Adipocyte (in vitro differentiated cells): ENCODE measurements around the gene TEAD1.

Experiments used
- DNase-seq: peaks from one replicate; pipeline ENCODE4 v3.0.0-alpha.2; 2015; ENCODE audit warnings: low read depth
- H3K27me3 ChIP-seq: replicated peaks from 2 replicates; pipeline ENCODE4 v1.7.0; 2013; ENCODE audit warnings: mild to moderate bottlenecking, low read length, moderate library complexity; ENCODE audit not compliant: control insufficient read depth, insufficient read depth
- H3K36me3 ChIP-seq: 2 replicates; pipeline ENCODE4 v1.7.0; 2013; ENCODE audit warnings: low read length, mild to moderate bottlenecking, moderate library complexity; ENCODE audit not compliant: control insufficient read depth, insufficient read depth, severe bottlenecking
- H3K4me1 ChIP-seq: 2 replicates; pipeline ENCODE4 v1.7.0; 2013; ENCODE audit warnings: mild to moderate bottlenecking, low read length, moderate library complexity; ENCODE audit not compliant: control insufficient read depth, insufficient read depth
- H3K4me3 ChIP-seq: 2 replicates; pipeline ENCODE4 v1.7.0; 2013; ENCODE audit warnings: mild to moderate bottlenecking, low read length, moderate library complexity
- H3K9ac ChIP-seq: 2 replicates; pipeline ENCODE4 v1.7.0; 2013; ENCODE audit warnings: mild to moderate bottlenecking, low read length, moderate library complexity
- H3K9me3 ChIP-seq: 2 replicates; pipeline ENCODE4 v1.7.0; 2013; ENCODE audit warnings: mild to moderate bottlenecking, low read length, moderate library complexity; ENCODE audit not compliant: control insufficient read depth

Gene TEAD1

DNA sequence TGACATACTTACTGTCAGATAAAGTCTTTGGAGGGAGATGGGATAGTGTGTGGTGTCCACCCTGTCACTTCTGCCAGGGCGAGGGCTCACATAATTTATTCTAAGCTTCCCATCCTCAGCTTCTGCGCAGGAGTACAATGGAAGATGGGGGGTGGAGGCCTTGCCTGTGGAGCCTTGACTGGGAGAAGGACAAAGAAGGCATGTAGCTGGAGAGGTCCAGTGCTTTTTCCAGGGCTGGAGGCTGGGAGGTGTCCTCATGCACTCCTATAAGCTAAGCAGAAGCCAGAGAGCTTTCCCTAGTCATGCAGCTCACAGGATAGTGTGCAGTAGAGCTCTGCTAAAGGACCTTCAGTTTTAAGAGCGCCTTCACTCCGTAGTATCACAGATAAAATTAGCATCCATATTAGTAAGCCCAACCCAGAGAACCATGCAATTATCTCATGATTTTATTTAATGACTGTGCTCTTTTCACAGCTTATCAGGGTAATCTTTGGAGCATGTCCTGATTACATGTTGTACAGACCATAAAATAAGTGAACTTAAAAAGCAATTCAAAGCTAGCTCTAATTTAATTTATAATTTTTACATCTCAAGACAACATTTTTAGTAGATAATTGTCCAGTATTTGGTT is 148.3 kb downstream of the TEAD1 start:
- Histone ChIP-seq H3K4me3 (no peak overlapping the region), H3K9ac (no peak overlapping the region), H3K27me3 (no peaks in the 10 kb centered on the region), H3K36me3 (no peaks in the 10 kb centered on the region), H3K4me1 (peaks cover 26% of the 10 kb centered on the region), H3K9me3 (no peaks in the 10 kb centered on the region)
- no peak for DNase-seq

DNA sequence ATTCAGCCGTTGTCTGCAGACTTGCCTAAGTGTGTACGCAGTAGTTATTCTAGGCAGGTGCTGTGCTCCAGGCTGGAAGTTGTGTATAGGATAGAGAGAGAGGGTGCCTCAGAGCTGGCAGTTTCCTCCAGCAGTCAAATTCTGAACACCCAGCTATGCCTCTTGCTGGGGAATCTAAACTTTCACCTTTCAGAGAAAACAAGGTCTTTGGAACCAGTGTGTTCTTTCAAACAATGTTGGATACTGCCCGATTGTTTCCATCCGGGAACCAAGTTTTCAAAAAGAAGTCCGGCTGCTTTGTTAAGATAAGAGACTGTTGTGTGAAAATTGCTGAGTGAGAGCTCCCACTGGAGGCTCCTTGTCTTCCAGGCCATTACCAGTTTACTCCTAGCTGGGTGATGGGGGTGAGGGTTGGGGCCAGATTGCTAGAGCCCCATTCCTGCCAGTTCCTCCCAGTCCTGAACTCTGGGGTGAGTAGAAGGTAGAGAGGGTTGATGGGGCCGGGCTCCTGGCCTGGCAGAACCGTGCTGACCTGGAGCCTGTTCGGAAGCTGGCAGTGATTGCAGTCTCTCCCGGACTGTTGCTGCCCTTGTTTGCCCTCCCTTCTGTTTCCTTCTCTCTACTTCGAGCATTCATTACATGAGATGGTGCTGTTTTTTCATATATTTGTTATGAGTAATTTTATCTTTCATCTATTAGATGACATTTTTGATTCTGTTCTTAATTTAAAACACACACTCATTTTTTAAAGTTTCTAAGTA is 150.2 kb downstream of the TEAD1 start:
- no peaks in the 10 kb centered on the region for H3K9me3 ChIP-seq
- no peak overlapping the region for H3K4me3 ChIP-seq
- H3K4me1 ChIP-seq: peaks cover 23% of the 10 kb centered on the region
- no peaks in the 10 kb centered on the region for H3K27me3 ChIP-seq
- no peak for DNase-seq
- no peak overlapping the region for H3K9ac ChIP-seq
- H3K36me3 ChIP-seq: no peaks in the 10 kb centered on the region

DNA sequence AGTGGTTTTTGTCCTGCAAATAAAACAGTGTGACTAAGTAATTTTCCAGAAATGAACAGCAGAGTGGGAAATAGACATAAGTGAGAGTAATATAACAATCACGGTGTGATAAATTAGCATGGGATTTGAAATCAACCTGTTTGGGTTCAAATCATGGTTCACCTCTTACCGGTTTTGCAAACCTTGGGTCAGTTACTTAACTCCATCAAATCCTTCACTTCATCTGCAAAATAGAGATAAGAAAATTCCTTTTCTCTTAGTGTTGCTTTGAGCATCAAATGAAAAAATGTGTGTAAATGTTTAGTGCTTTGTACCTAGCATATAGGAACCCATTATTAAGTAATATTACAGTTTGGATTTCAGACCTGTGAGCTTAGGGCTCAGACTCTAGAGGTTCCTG is 152.2 kb downstream of the TEAD1 start:
- H3K9me3 ChIP-seq: no peaks in the 10 kb centered on the region
- peaks cover 20% of the 10 kb centered on the region for H3K4me1 ChIP-seq

DNA sequence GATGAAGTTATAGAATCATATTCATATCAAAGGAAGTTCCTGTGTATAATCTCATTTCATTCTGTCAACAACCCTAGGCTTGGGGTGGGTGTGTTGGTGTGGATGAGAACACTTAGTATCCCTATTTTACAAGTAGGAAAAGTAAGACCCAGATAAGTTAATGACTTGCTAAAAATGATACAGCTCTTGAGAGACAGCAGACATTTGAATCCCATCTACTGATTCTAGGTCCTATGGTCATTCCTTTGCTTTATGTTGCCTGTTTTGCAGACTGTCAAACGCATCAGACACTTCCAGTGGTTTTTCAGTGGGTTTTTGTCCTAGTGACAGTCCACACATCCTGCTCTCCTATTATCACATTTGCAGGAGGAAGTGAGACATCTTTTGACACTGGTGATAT is 153.1 kb downstream of the TEAD1 start:
- peaks cover 20% of the 10 kb centered on the region for H3K4me1 ChIP-seq

More for the DNA sequence above, 152.2 kb downstream of the TEAD1 start:
- no peak overlapping the region for H3K4me3 ChIP-seq
- no peak for DNase-seq
- H3K36me3 ChIP-seq: no peaks in the 10 kb centered on the region
- no peak overlapping the region for H3K9ac ChIP-seq
- H3K27me3 ChIP-seq: no peaks in the 10 kb centered on the region

DNA sequence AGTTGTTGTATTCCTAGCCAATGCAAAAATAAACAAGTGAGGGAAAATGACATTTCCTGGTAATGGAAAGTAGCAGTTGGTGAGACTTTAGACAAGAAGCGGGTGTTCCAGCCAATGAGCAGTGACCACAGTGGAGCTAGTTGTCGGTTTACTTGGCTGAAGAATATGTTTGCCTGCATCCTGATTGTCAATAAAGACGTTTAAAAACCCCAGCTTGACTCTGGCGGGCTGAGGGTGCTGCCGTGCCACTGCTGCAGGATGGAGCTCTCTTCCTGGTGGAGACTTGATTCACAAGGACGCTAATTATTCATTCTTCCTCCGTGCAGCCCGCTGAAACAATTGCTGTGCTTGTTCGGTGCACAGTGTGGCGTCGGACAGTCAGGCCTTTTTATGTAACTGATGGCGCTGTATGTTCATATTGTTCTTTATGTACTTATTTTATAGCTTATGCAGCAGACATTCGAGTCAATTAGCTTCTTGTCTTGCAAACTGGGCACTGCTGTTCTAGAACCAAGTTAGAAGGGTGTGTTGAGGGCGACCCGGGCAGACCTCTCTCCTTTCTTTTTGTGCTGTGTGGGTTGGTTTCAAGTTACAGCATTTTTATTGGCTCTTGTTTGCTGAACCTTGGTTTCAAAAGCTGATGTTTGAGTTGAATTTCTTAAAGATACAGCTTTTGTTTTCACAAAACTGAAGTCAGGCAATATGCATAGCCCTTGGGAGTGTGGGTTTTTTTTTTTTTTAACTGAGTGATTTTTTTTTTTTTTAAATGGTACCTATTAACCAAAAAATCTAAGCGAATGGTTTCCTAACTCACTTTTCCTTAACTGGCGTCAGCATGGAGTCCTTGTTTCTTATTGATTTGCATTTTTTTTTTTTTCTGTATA is 153.9 kb downstream of the TEAD1 start:
- H3K36me3 ChIP-seq: no peaks in the 10 kb centered on the region
- H3K9me3 ChIP-seq: no peaks in the 10 kb centered on the region
- H3K9ac ChIP-seq: peak overlapping the region; percentile 81
- H3K4me1 ChIP-seq: peaks cover 27% of the 10 kb centered on the region
- peak overlapping the region; percentile 86 for H3K4me3 ChIP-seq
- peak; percentile 88 for DNase-seq
- no peaks in the 10 kb centered on the region for H3K27me3 ChIP-seq

More for the DNA sequence above, 153.1 kb downstream of the TEAD1 start:
- Histone ChIP-seq H3K36me3 (no peaks in the 10 kb centered on the region), H3K9me3 (no peaks in the 10 kb centered on the region), H3K27me3 (no peaks in the 10 kb centered on the region), H3K4me3 (peak overlapping the region; percentile 86), H3K9ac (peak overlapping the region; percentile 81)
- DNase-seq: no peak

DNA sequence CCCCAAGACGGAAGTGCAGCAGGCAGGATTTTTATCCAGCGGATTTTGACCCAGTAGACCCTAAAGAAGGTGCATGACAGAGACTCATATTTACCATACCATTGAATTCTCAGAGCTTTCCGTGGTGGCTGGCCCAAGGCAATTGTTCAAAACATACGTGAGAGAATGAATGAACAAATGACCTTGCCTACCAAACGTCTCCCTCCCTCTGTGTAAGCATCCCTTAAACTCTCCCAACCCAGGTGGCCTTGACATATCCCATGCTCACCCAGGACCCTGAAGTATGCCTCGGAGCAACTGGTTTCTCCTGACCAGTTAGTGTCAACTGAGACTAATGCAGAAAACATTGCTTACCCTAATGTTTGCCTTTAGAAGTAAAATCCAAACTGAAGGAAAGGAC is 154.9 kb downstream of the TEAD1 start:
- Histone ChIP-seq H3K4me3 (peak overlapping the region; percentile 86), H3K36me3 (no peaks in the 10 kb centered on the region), H3K4me1 (peaks cover 32% of the 10 kb centered on the region), H3K9ac (peak overlapping the region; percentile 81), H3K27me3 (no peaks in the 10 kb centered on the region), H3K9me3 (no peaks in the 10 kb centered on the region)
- DNase-seq: peak; percentile 43

DNA sequence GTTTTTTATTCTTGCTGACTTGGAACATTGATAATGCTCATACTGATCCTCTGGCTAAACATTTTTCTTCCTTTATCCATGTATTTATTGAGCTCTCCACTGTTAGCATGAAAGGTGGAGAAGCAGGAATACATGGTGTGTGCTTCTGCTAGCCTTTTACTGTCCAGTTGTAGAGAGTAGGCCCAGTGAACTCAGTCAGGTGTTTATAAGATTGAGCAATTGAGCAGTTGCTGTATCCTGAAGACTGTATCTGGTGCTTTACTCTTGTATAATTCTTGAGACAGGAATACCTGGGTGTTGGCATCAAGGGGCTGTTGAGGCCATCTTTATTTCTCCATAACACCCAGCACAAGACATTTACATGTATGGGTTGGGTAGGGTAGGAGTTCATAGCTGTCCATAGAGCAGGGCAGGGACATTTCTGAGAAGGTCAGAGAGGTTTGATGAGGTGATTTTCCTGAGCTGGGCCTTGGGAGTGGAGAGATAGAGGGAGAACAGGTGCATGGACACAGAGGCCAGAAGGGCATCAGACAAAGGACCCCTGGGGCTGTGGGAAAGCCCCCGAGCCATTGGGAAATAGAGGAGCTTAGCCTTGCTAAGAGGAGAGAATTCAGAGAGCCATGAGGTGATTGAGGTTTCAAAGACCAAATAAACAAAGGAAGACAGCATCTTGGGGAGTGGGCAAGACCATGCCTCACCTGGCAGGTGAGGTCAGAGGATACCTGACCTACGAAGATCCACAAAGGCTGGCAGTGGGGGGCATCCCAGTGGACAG is 155.5 kb downstream of the TEAD1 start:
- H3K4me1 ChIP-seq: peaks cover 32% of the 10 kb centered on the region
- H3K27me3 ChIP-seq: no peaks in the 10 kb centered on the region
- H3K36me3 ChIP-seq: no peaks in the 10 kb centered on the region
- H3K9ac ChIP-seq: no peak overlapping the region
- no peak for DNase-seq
- peak overlapping the region; percentile 86 for H3K4me3 ChIP-seq
- H3K9me3 ChIP-seq: no peaks in the 10 kb centered on the region

DNA sequence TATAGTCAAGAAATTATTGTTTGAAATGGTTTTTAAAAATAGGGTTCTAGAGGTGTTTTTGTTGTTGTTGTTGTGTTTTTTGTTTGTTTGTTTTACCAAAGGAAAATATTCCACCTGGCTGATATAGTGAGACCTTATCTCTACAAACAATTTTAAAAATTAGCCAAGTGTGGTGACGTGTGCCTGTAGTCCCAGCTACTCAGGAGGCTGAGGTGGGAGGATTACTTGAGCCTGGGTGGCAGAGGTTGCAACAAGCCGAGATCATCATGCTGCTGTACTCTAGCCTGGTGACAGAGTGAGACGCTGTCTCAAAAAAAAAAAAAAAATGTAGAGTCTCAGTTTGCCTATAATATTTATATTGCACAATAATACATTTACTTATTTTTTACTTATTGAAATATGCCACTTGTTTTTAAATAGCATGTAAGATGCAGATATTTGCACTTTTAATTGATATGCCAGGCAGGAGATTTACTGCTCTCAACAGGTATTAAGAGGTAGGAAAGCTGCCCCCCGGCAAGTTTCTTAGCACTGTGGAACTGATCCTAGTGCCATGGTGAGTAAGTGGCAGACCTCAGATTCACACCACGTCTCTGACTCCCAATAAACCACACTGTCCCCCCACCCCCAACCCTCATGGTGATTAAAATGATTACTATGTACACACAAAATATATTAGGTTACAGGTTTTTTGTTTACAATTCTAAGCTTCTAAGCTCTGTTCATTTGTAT is 157.4 kb downstream of the TEAD1 start:
- Histone ChIP-seq H3K9ac (no peak overlapping the region), H3K36me3 (no peaks in the 10 kb centered on the region), H3K4me1 (peaks cover 32% of the 10 kb centered on the region), H3K9me3 (no peaks in the 10 kb centered on the region), H3K4me3 (no peak overlapping the region), H3K27me3 (no peaks in the 10 kb centered on the region)
- DNase-seq: no peak

DNA sequence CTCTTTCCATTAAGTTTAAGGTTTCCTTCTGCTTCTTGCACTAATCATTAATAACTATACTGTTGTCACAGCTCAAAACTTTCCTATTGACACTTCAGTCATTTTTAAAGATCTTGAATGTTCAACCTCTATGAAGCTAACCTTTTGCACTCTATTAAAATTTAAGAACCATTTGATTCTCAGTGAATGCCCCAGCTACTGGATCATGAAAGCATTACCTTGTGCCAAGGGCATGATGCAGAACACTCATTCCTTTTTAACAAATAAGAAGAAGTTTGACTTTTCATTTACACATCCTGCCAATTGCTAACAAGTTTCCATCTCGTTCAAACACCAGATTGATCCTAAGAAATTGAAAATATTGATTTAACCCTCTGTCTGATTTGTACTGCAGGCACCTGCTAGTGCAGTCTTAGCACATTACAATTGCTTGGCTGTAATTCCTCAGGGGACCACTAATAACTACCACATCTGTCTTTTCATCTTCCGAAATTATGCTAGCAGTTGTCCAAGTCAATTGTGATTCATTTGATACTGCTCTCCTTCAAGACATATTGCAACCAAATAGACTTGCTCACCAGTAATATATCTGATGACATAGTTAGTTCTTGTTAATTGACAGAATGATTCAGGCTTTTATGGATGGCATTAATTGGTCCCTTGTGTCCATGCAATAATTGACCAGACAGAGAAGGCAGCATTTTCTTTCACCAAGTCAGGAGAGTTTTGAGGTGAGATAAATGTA is 158.4 kb downstream of the TEAD1 start:
- no peaks in the 10 kb centered on the region for H3K27me3 ChIP-seq
- H3K9me3 ChIP-seq: no peaks in the 10 kb centered on the region
- no peaks in the 10 kb centered on the region for H3K36me3 ChIP-seq
- H3K9ac ChIP-seq: no peak overlapping the region
- no peak overlapping the region for H3K4me3 ChIP-seq
- DNase-seq: no peak
- peaks cover 28% of the 10 kb centered on the region for H3K4me1 ChIP-seq

DNA sequence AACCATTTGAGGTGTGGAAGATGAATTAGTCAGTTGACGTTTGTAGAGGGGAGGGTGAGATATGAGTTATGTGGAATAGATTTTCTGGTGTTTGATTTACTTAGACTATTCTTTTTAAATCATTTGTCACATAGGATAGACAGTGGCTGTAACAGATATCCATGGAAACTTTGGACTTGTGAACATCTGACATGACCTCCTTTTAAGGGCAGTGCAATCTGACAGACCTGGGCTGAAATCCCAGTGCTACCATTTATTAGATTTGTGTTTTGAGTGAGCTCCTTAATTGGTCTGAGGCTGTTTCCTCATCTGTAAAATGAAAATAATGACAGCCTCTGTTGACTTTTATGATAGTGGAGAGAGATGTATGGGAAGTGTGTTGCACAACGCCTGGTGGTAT is 159.9 kb downstream of the TEAD1 start:
- no peak for DNase-seq
- Histone ChIP-seq H3K4me3 (no peak overlapping the region), H3K9me3 (no peaks in the 10 kb centered on the region), H3K36me3 (no peaks in the 10 kb centered on the region), H3K9ac (no peak overlapping the region), H3K4me1 (peaks cover 27% of the 10 kb centered on the region), H3K27me3 (no peaks in the 10 kb centered on the region)
